Keratinocyte (primary cell): ENCODE measurements around the gene WASHC4.

ENCODE experiments used
- CTCF ChIP-seq, 3 experiments: IDR thresholded peaks in 1 of 3; conservative IDR thresholded peaks in 1 of 3; optimal IDR thresholded peaks in 1 of 3; 2 replicates in 2 of 3; 3 replicates in 1 of 3; pipeline versions ENCODE3 to v1.5.1; 2011; ENCODE audit warnings: low read length in 3 of 3, mild to moderate bottlenecking in 3 of 3, moderate library complexity in 2 of 3, control low read depth in 1 of 3, inconsistent platforms in 1 of 3; ENCODE audit not compliant: insufficient read depth in 2 of 3; ENCODE audit errors: extremely low read depth in 1 of 3
- EZH2 ChIP-seq: IDR thresholded peaks from one replicate; pipeline ENCODE4 v1.6.1; 2012; ENCODE audit warnings: inconsistent platforms, mild to moderate bottlenecking, low read length, moderate library complexity

GRCh38 chr12:105100207-105100985, 7.1 kb upstream of the WASHC4 start:
- TF ChIP-seq CTCF (optimal IDR thresholded peaks at IDR 0.05 in 1 of 3, IDR thresholded peaks at IDR 0.05 in 1 of 3, conservative IDR thresholded peaks at IDR 0.05 in 1 of 3; ENCODE audit: extremely low read depth in 1 of 3, insufficient read depth in 2 of 3, low read length in 3 of 3) (no peak), EZH2 (no peak)
